DND-41 (cell line): ENCODE results near the gene ACIN1.
A peak's percentile ranks its signal among the peaks of the same experiment; 100 is the strongest.

Experiments used
- ATAC-seq: fragments of 200-7000 bp; cut with Tn5 transposase; 3 replicates; pipeline ENCODE4 v1.9.1; 2021; ENCODE audit warnings: low read depth; ENCODE audit not compliant: insufficient read depth
- DNase-seq: peaks from one replicate; pipeline ENCODE4 v3.0.0-alpha.2; 2020
- H2AFZ ChIP-seq: 2 replicates; pipeline ENCODE4 v1.6.0; 2012; ENCODE audit warnings: low read depth, low read length
- H3K27ac ChIP-seq: 2 replicates; pipeline ENCODE4 v1.5.1; 2012; ENCODE audit warnings: low read length, inconsistent platforms
- H3K27me3 ChIP-seq: fragments of 200-600 bp; sonication (generic); 2 replicates; pipeline ENCODE4 v1.6.0; 2012; ENCODE audit warnings: low read length, mild to moderate bottlenecking, inconsistent platforms; ENCODE audit not compliant: insufficient read depth, poor library complexity
- H3K36me3 ChIP-seq: 2 replicates; pipeline ENCODE4 v1.5.1; 2012; ENCODE audit warnings: low read length, inconsistent platforms; ENCODE audit not compliant: insufficient read depth
- H3K4me1 ChIP-seq: 2 replicates; pipeline ENCODE4 v1.5.1; 2012; ENCODE audit warnings: mild to moderate bottlenecking, low read length; ENCODE audit not compliant: insufficient read depth
- H3K4me2 ChIP-seq: 2 replicates; pipeline ENCODE4 v1.6.0; 2012; ENCODE audit warnings: mild to moderate bottlenecking, moderate library complexity, low read length, inconsistent platforms; ENCODE audit not compliant: insufficient read depth
- H3K4me3 ChIP-seq, 2 experiments: fragments of 200-600 bp in 1 of 2; shearing (Covaris generic) in 1 of 2; 2 replicates each; pipeline ENCODE4 v1.5.1; 2012 to 2016; ENCODE audit warnings: inconsistent platforms in 2 of 2, low read length in 2 of 2, mild to moderate bottlenecking in 2 of 2, low read depth in 1 of 2, moderate library complexity in 1 of 2
- H3K79me2 ChIP-seq: 2 replicates; pipeline ENCODE4 v1.6.0; 2012; ENCODE audit warnings: low read length, inconsistent platforms; ENCODE audit not compliant: insufficient read depth
- H3K9ac ChIP-seq: 2 replicates; pipeline ENCODE4 v1.6.0; 2012; ENCODE audit warnings: low read depth, mild to moderate bottlenecking, inconsistent platforms, low read length, moderate library complexity
- H3K9me3 ChIP-seq: 2 replicates; pipeline ENCODE4 v1.5.1; 2012; ENCODE audit warnings: low read length, moderate library complexity, mild to moderate bottlenecking, inconsistent platforms; ENCODE audit not compliant: insufficient read depth, severe bottlenecking
- H4K20me1 ChIP-seq: 2 replicates; pipeline ENCODE4 v1.6.0; 2012; ENCODE audit warnings: low read length; ENCODE audit not compliant: insufficient read depth
- CTCF ChIP-seq: IDR thresholded peaks from 2 replicates; pipeline ENCODE4 v1.5.1; 2012; ENCODE audit warnings: borderline replicate concordance, low read length, moderate library complexity, mild to moderate bottlenecking; ENCODE audit not compliant: poor library complexity, severe bottlenecking; ENCODE audit errors: extremely low read depth
- EZH2 ChIP-seq: IDR thresholded peaks from 3 replicates; pipeline ENCODE4 v1.6.1; 2012; ENCODE audit warnings: borderline replicate concordance, low read depth, mild to moderate bottlenecking, moderate library complexity, low read length, inconsistent platforms; ENCODE audit not compliant: severe bottlenecking

The ACIN1 gene

GRCh38 chr14:23123419-23123818 is 28.5 kb upstream of the ACIN1 start:
- TF ChIP-seq EZH2 = no peak
- no peak for TF ChIP-seq CTCF
- H3K27ac ChIP-seq = no peak overlapping the region
- no peak overlapping the region for H3K4me2 ChIP-seq
- no peaks in the 10 kb centered on the region for H3K9me3 ChIP-seq
- no peak for DNase-seq
- no peaks in the 10 kb centered on the region; the same call in 1 of the 2 replicates for H4K20me1 ChIP-seq
- H3K27me3 ChIP-seq = peaks cover 33% of the 10 kb centered on the region
- no peak overlapping the region for H3K4me3 ChIP-seq
- H2AFZ ChIP-seq = no peak overlapping the region
- no peak for ATAC-seq
- H3K4me1 ChIP-seq = peaks cover 5% of the 10 kb centered on the region; the same call in 1 of the 2 replicates
- no peaks in the 10 kb centered on the region for H3K79me2 ChIP-seq
- H3K9ac ChIP-seq = no peak overlapping the region
- no peaks in the 10 kb centered on the region for H3K36me3 ChIP-seq

DNA sequence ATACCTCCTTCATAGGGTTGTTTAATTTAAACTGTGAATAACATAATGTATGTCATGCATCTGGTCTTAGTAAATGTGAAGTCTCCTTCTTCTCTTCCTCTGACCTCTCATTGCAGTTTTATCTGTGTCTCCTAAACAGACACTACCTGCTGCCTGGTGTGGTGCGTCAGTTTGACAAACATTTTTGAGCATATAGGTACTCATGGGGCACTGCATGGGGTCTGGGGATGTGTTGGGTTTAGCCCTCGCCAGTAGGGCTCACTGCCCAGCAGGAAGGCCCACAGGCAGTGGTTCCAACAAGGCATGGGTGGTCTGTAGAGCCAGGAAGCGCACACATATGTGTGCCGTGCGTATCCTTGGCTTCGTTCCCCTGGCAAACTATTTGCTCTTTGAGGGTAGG is 27.1 kb upstream of the ACIN1 start:
- no peak overlapping the region for H3K27ac ChIP-seq

DNA sequence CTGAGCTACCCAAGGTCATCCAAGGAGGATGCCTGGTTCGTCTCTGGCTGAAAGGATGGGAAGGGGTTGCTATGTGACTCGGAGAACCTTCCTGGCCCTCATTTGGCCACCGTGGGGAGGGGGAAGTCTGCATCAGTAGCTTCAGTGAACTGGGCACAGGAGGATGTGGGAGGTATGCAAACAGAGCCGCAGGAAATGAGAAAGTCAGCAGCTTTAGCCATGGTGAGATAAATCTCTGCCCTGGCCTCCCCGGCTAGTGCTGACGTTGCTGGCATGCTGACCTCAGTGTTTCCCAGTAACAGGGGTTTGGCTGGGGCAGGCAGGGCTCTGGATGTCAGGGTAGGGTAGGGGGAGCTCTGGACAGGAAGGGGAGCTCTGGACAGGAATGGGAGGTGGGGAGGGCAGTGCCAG is 26.4 kb upstream of the ACIN1 start:
- TF ChIP-seq CTCF = no peak
- no peak overlapping the region for H3K27ac ChIP-seq
- peak overlapping the region; percentile 29; the same call in 1 of the 2 replicates for H3K4me2 ChIP-seq
- DNase-seq = no peak
- ATAC-seq = no peak
- no peaks in the 10 kb centered on the region for H3K36me3 ChIP-seq
- H3K4me3 ChIP-seq = no peak overlapping the region
- H3K27me3 ChIP-seq = peaks cover 27% of the 10 kb centered on the region
- no peaks in the 10 kb centered on the region for H3K9me3 ChIP-seq
- H3K4me1 ChIP-seq = peaks cover 5% of the 10 kb centered on the region; the same call in 1 of the 2 replicates
- no peaks in the 10 kb centered on the region; the same call in 1 of the 2 replicates for H4K20me1 ChIP-seq
- H3K9ac ChIP-seq = no peak overlapping the region
- H2AFZ ChIP-seq = 0 out of 2 replicates have a peak overlapping the region, but pooled peaks have one; percentile 22
- no peaks in the 10 kb centered on the region for H3K79me2 ChIP-seq

More for the DNA sequence above, 27.1 kb upstream of the ACIN1 start:
- DNase-seq (no peak), ATAC-seq (no peak)
- Histone ChIP-seq H3K4me3 (no peak overlapping the region), H3K9ac (no peak overlapping the region), H2AFZ (no peak overlapping the region), H3K79me2 (no peaks in the 10 kb centered on the region), H3K9me3 (no peaks in the 10 kb centered on the region), H3K4me1 (peaks cover 5% of the 10 kb centered on the region; the same call in 1 of the 2 replicates), H3K36me3 (no peaks in the 10 kb centered on the region), H3K27me3 (peaks cover 27% of the 10 kb centered on the region), H3K4me2 (no peak overlapping the region), H4K20me1 (no peaks in the 10 kb centered on the region; the same call in 1 of the 2 replicates)
- TF ChIP-seq CTCF = no peak
- TF ChIP-seq EZH2 = no peak
